HFFc6 (cell line): ENCODE data around the gene TAF1. TPM values are rescaled to one million over a fixed set of nuclear protein-coding genes. Genes with fewer than 3 reads are reported as not detected.

Experiments
- DNase-seq: peaks from one replicate; pipeline ENCODE4 v3.0.0-alpha.2; 2018
- H3K27ac Mint-ChIP-seq: 2 replicates; pipeline ENCODE4 v1.8.0; 2020; ENCODE audit warnings: mild to moderate bottlenecking, mixed read lengths
- H3K27me3 Mint-ChIP-seq: 2 replicates; pipeline ENCODE4 v1.8.0; 2021; ENCODE audit warnings: mild to moderate bottlenecking, moderate library complexity, mixed read lengths; ENCODE audit not compliant: insufficient read depth
- H3K36me3 Mint-ChIP-seq: 2 replicates; pipeline ENCODE4 v1.8.0; 2021; ENCODE audit warnings: low read depth, mixed read lengths
- H3K4me1 Mint-ChIP-seq: 2 replicates; pipeline ENCODE4 v1.8.0; 2020; ENCODE audit warnings: low read depth, mixed read lengths
- H3K4me3 Mint-ChIP-seq: 2 replicates; pipeline ENCODE4 v1.8.0; 2020; ENCODE audit warnings: mild to moderate bottlenecking, moderate library complexity, mixed read lengths
- H3K9me3 Mint-ChIP-seq: 2 replicates; pipeline ENCODE4 v1.8.0; 2020; ENCODE audit warnings: mild to moderate bottlenecking, mixed read lengths
- CTCF ChIP-seq: fragments of 200-600 bp; sonication (generic); IDR thresholded peaks from 2 replicates; pipeline ENCODE4 v1.5.0; 2021; ENCODE audit warnings: antibody characterized with exemption, mild to moderate bottlenecking
- total RNA-seq, 6 experiments: library from RNA; stranded (reverse); fragmentation: NEBNext Ultra II Directional; extraction: Animal tissue kit (Norgen Biotek cat#: 25700); gene quantifications; 2 replicates in 1 of 6; 3 replicates in 5 of 6; pipeline ENCODE4 v1.2.3, GENCODE V29; 2021

Gene TAF1
- total RNA-seq, 6 experiments from 2014 or later: 18.9 to 25.2 (median 21.0) TPM

- Mint-ChIP-seq H3K4me1 (peaks cover 12% of the 10 kb centered on the region), H3K27ac (peak overlapping the region; percentile 1; the same call in 1 of the 2 replicates), H3K4me3 (no peak overlapping the region), H3K9me3 (no peaks in the 10 kb centered on the region), H3K27me3 (peaks cover 1% of the 10 kb centered on the region), H3K36me3 (no peaks in the 10 kb centered on the region)
- no peak for TF ChIP-seq CTCF
- no peak for DNase-seq
Measured at GRCh38 chrX:71514367-71515037, 148.3 kb downstream of the TAF1 start.

GRCh38 chrX:71515038-71515396 lies 148.9 kb downstream of the TAF1 start:
- Mint-ChIP-seq H3K9me3 (no peaks in the 10 kb centered on the region), H3K4me3 (no peak overlapping the region), H3K27ac (no peak overlapping the region), H3K36me3 (no peaks in the 10 kb centered on the region), H3K27me3 (peaks cover 1% of the 10 kb centered on the region), H3K4me1 (peaks cover 12% of the 10 kb centered on the region)
- no peak for DNase-seq
- no peak for TF ChIP-seq CTCF

Other genes with a start within 250 kb of the TAF1 start
- 10 to 100 TPM; 22.8 to 31.2 (median 28.5) TPM for gene MED12, start 247.8 kb upstream of the TAF1 start, total RNA-seq
- gene NLGN3, start 221.5 kb upstream of the TAF1 start, total RNA-seq: under 1 TPM; 0.14 to 0.48 (median 0.29) TPM
- not detected for gene GJB1, start 143.1 kb upstream of the TAF1 start, total RNA-seq
- 10 to 100 TPM; 26.3 to 32.4 (median 28.4) TPM for gene ZMYM3, start 112.2 kb upstream of the TAF1 start, total RNA-seq
- gene NONO, start 82.7 kb upstream of the TAF1 start, total RNA-seq: 100 to 1,000 TPM; 367 to 495 (median 421) TPM
- gene ITGB1BP2, start 64.6 kb upstream of the TAF1 start, total RNA-seq: under 1 TPM; 0.50 to 0.95 (median 0.57) TPM
- gene OGT, start 166.7 kb downstream of the TAF1 start, total RNA-seq: 10 to 100 TPM; 52.9 to 77.5 (median 57.7) TPM
- 1 to 10 TPM in 2 of 6 experiments, under 1 TPM in 4; 0.48 to 1.7 (median 0.82) TPM for gene GCNA, start 212.1 kb downstream of the TAF1 start, total RNA-seq